HepG2 (cell line): Measurements from ENCODE around the gene CEP63. TPM values are rescaled to one million over a fixed set of nuclear protein-coding genes. Genes with fewer than 3 reads are reported as not detected.

Experiments
- NCOA5 ChIP-seq: sonication (generic); formaldehyde crosslinking; IDR thresholded peaks from 2 replicates; pipeline ENCODE4 v1.4.0; 2020; ENCODE audit warnings: missing genetic modification reagents
- SIN3A ChIP-seq: IDR thresholded peaks from 2 replicates; pipeline ENCODE4 v1.6.1; 2011; ENCODE audit warnings: low read depth, mild to moderate bottlenecking, control low read depth, low read length, borderline replicate concordance
- SRY ChIP-seq: sonication (generic); formaldehyde crosslinking; IDR thresholded peaks from 2 replicates; pipeline ENCODE4 v1.8.0; 2022; ENCODE audit warnings: mild to moderate bottlenecking, missing genetic modification reagents
- ZFP36L1 ChIP-seq: sonication (generic); formaldehyde crosslinking; IDR thresholded peaks from 2 replicates; pipeline ENCODE4 v1.8.0; 2022; ENCODE audit warnings: mild to moderate bottlenecking, missing genetic modification reagents, moderate library complexity
- ZNF230 ChIP-seq: sonication (generic); formaldehyde crosslinking; IDR thresholded peaks from 2 replicates; pipeline ENCODE4 v1.4.0; 2020; ENCODE audit warnings: mild to moderate bottlenecking, missing genetic modification reagents
- ZNF326 ChIP-seq: sonication (generic); formaldehyde crosslinking; IDR thresholded peaks from 2 replicates; pipeline ENCODE4 v1.4.0; 2020; ENCODE audit warnings: missing genetic modification reagents, borderline replicate concordance
- polyA plus RNA-seq, 8 experiments: library from polyadenylated mRNA; depleted of rRNA in 3 of 8; stranded (reverse) in 7 of 8; unstranded in 1 of 8; fragments of >200 nt; fragmentation: Illumina TruSeq in 4 of 8; extraction: Trizol in 4 of 8; gene quantifications; 2 replicates each; pipeline versions ENCODE4 v1.2.1 to v1.2.3, GENCODE V29; 2011 to 2016; ENCODE audit warnings: low read depth in 4 of 8, missing spikeins in 1 of 8, mixed read lengths in 1 of 8; ENCODE audit not compliant: insufficient read depth in 1 of 8
- total RNA-seq, 5 experiments: library from RNA; depleted of rRNA; stranded (reverse); fragments of >200 nt; fragmentation: Illumina TruSeq; extraction: Trizol; gene quantifications; 2 replicates each; pipeline ENCODE4 v1.2.3, GENCODE V29; 2016; ENCODE audit warnings: low read depth in 1 of 5
- TF ChIP-seq, protein P1 (sequence below): IDR thresholded peaks from 2 replicates; pipeline ENCODE4 v1.4.0; 2020; ENCODE audit warnings: mild to moderate bottlenecking, missing genetic modification reagents
- TF ChIP-seq, protein P2 (sequence below): sonication (generic); formaldehyde crosslinking; IDR thresholded peaks from 2 replicates; pipeline ENCODE4 v1.5.0; 2020; ENCODE audit warnings: mild to moderate bottlenecking, missing genetic modification reagents, moderate library complexity
- TF ChIP-seq, protein P3 (sequence below): sonication (generic); formaldehyde crosslinking; IDR thresholded peaks from 2 replicates; pipeline ENCODE4 v1.8.0; 2022; ENCODE audit warnings: mild to moderate bottlenecking, missing genetic modification reagents, moderate library complexity
- TF ChIP-seq, protein P4 (sequence below): sonication (generic); formaldehyde crosslinking; IDR thresholded peaks from 2 replicates; pipeline ENCODE4 v1.8.0; 2022; ENCODE audit warnings: mild to moderate bottlenecking, missing genetic modification reagents; ENCODE audit not compliant: insufficient replicate concordance
- TF ChIP-seq, protein P5 (sequence below): sonication (generic); formaldehyde crosslinking; IDR thresholded peaks from 2 replicates; pipeline ENCODE4 v1.5.1; 2020; ENCODE audit warnings: missing genetic modification reagents, mild to moderate bottlenecking, borderline replicate concordance
- TF ChIP-seq, protein P6 (sequence below): sonication (generic); formaldehyde crosslinking; IDR thresholded peaks from 2 replicates; pipeline ENCODE4 v1.8.0; 2022; ENCODE audit warnings: missing genetic modification reagents, mild to moderate bottlenecking, inconsistent platforms, borderline replicate concordance
- TF ChIP-seq, protein P7 (sequence below): IDR thresholded peaks from 2 replicates; pipeline ENCODE4 v1.6.1; 2016; ENCODE audit warnings: mild to moderate bottlenecking, missing biosample characterization, missing genetic modification reagents

Gene CEP63
- total and polyA plus RNA-seq, 2 of the 13 experiments (the other 11 are each of a cell fraction or from before 2014, with no cell fraction given) = 7.2 to 18.4 TPM

DNA sequence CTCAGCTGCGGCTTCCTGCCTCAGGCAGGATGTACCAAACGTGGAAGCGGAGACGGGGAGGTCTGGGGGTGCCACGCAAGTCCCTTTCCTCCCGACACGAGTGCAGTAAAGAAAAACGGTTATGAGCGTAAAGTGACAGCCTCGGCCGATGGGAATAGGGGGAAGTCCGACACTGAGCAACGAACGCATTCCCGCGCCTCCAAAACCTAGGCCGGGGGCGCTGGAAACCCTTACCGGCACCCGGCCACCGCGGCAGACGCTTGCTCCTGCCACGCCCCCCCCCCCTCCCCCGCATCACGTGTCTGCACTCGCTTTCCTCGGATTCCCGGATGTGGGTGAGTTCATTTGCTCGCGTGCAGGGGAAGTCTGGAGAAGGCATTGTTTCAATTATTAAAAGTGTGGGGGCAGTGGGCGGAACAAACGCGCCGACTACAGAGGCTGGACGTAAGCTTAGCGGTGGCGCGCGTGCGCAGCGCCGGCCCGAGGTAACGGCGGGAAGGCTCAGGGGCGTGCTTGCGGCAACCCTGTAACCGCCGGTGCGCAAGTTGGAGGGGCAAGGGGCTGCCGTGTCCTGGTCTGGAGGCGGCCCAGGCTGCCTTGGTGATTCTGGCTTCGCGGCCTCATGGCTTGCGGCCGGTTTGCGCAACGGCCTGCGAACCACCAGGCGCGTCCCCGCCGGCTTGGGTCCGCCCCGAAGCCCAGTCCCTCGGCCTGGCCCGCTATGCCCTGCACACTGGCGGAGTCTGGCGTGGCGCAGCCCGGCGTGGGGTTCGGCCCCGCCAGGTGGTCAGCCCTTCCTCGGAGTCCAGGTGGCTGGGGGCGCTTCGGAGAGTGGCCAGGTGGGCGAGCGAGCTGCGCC, at the start of gene CEP63, which contains the start of gene ANAPC13 (continued):
- TF ChIP-seq, protein P1, sequence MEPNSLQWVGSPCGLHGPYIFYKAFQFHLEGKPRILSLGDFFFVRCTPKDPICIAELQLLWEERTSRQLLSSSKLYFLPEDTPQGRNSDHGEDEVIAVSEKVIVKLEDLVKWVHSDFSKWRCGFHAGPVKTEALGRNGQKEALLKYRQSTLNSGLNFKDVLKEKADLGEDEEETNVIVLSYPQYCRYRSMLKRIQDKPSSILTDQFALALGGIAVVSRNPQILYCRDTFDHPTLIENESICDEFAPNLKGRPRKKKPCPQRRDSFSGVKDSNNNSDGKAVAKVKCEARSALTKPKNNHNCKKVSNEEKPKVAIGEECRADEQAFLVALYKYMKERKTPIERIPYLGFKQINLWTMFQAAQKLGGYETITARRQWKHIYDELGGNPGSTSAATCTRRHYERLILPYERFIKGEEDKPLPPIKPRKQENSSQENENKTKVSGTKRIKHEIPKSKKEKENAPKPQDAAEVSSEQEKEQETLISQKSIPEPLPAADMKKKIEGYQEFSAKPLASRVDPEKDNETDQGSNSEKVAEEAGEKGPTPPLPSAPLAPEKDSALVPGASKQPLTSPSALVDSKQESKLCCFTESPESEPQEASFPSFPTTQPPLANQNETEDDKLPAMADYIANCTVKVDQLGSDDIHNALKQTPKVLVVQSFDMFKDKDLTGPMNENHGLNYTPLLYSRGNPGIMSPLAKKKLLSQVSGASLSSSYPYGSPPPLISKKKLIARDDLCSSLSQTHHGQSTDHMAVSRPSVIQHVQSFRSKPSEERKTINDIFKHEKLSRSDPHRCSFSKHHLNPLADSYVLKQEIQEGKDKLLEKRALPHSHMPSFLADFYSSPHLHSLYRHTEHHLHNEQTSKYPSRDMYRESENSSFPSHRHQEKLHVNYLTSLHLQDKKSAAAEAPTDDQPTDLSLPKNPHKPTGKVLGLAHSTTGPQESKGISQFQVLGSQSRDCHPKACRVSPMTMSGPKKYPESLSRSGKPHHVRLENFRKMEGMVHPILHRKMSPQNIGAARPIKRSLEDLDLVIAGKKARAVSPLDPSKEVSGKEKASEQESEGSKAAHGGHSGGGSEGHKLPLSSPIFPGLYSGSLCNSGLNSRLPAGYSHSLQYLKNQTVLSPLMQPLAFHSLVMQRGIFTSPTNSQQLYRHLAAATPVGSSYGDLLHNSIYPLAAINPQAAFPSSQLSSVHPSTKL (CRISPR knock-in tag) = 0 out of 2 replicates have a peak, but pooled peaks have one; percentile 32
- TF ChIP-seq, protein P2, sequence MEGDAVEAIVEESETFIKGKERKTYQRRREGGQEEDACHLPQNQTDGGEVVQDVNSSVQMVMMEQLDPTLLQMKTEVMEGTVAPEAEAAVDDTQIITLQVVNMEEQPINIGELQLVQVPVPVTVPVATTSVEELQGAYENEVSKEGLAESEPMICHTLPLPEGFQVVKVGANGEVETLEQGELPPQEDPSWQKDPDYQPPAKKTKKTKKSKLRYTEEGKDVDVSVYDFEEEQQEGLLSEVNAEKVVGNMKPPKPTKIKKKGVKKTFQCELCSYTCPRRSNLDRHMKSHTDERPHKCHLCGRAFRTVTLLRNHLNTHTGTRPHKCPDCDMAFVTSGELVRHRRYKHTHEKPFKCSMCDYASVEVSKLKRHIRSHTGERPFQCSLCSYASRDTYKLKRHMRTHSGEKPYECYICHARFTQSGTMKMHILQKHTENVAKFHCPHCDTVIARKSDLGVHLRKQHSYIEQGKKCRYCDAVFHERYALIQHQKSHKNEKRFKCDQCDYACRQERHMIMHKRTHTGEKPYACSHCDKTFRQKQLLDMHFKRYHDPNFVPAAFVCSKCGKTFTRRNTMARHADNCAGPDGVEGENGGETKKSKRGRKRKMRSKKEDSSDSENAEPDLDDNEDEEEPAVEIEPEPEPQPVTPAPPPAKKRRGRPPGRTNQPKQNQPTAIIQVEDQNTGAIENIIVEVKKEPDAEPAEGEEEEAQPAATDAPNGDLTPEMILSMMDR = peak; percentile 14; the same call in 1 of the 2 replicates
- TF ChIP-seq, protein P3, sequence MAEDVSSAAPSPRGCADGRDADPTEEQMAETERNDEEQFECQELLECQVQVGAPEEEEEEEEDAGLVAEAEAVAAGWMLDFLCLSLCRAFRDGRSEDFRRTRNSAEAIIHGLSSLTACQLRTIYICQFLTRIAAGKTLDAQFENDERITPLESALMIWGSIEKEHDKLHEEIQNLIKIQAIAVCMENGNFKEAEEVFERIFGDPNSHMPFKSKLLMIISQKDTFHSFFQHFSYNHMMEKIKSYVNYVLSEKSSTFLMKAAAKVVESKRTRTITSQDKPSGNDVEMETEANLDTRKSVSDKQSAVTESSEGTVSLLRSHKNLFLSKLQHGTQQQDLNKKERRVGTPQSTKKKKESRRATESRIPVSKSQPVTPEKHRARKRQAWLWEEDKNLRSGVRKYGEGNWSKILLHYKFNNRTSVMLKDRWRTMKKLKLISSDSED = no peak
- TF ChIP-seq SRY (CRISPR knock-in tag) (peak; percentile 75), NCOA5 (CRISPR knock-in tag) (no peak), ZNF326 (CRISPR knock-in tag) (no peak), SIN3A (peak; percentile 58; the same call in 1 of the 2 replicates), ZFP36L1 (CRISPR knock-in tag) (0 out of 2 replicates have a peak, but pooled peaks have one; percentile 46), ZNF230 (CRISPR knock-in tag) (peak; percentile 92)
- TF ChIP-seq, protein P4, sequence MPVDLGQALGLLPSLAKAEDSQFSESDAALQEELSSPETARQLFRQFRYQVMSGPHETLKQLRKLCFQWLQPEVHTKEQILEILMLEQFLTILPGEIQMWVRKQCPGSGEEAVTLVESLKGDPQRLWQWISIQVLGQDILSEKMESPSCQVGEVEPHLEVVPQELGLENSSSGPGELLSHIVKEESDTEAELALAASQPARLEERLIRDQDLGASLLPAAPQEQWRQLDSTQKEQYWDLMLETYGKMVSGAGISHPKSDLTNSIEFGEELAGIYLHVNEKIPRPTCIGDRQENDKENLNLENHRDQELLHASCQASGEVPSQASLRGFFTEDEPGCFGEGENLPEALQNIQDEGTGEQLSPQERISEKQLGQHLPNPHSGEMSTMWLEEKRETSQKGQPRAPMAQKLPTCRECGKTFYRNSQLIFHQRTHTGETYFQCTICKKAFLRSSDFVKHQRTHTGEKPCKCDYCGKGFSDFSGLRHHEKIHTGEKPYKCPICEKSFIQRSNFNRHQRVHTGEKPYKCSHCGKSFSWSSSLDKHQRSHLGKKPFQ = no peak
- TF ChIP-seq, protein P5, sequence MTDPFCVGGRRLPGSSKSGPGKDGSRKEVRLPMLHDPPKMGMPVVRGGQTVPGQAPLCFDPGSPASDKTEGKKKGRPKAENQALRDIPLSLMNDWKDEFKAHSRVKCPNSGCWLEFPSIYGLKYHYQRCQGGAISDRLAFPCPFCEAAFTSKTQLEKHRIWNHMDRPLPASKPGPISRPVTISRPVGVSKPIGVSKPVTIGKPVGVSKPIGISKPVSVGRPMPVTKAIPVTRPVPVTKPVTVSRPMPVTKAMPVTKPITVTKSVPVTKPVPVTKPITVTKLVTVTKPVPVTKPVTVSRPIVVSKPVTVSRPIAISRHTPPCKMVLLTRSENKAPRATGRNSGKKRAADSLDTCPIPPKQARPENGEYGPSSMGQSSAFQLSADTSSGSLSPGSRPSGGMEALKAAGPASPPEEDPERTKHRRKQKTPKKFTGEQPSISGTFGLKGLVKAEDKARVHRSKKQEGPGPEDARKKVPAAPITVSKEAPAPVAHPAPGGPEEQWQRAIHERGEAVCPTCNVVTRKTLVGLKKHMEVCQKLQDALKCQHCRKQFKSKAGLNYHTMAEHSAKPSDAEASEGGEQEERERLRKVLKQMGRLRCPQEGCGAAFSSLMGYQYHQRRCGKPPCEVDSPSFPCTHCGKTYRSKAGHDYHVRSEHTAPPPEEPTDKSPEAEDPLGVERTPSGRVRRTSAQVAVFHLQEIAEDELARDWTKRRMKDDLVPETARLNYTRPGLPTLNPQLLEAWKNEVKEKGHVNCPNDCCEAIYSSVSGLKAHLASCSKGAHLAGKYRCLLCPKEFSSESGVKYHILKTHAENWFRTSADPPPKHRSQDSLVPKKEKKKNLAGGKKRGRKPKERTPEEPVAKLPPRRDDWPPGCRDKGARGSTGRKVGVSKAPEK = no peak
- TF ChIP-seq, protein P6, sequence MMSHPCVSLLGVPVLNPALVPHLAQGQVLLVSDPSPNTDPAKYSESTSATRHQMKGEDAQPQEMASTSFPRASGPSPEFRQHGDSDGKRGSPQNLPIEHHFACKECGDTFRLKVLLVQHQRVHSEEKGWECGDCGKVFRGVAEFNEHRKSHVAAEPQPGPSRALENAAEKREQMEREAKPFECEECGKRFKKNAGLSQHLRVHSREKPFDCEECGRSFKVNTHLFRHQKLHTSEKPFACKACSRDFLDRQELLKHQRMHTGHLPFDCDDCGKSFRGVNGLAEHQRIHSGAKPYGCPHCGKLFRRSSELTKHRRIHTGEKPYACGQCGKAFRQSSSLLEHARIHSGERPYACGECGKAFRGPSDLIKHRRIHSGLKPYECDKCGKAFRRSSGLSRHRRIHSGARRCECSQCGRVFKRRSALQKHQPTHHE (CRISPR knock-in tag) = no peak
- TF ChIP-seq, protein P7, sequence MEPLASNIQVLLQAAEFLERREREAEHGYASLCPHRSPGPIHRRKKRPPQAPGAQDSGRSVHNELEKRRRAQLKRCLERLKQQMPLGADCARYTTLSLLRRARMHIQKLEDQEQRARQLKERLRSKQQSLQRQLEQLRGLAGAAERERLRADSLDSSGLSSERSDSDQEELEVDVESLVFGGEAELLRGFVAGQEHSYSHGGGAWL (CRISPR knock-in tag) = 0 out of 2 replicates have a peak, but pooled peaks have one; percentile 20
